Stimulated activated naive CD8-positive, alpha-beta T cell treated with anti-CD3 and anti-CD28 coated beads, Interleukin-15, amount 100 ng/mL, for 72 hours (primary cell): ENCODE measurements around the gene KRTAP10-12.
"Not testable (repeated sequence)": the region's sequence is repeated elsewhere in the genome, so short reads cannot be mapped to it uniquely, and the experiment has no call there.

Experiments
- ATAC-seq: fragments of 150-1000 bp; cut with Tn5 transposase; 2 replicates; pipeline ENCODE4 v1.10.0; 2021; ENCODE audit warnings: mild to moderate bottlenecking, moderate library complexity
- DNase-seq, 2 donors: peaks; one replicate each; pipeline ENCODE4 v3.0.0; 2021 to 2022
- H3K27ac Mint-ChIP-seq, 2 donors: one replicate each; pipeline ENCODE4 v1.8.0; 2022; ENCODE audit warnings: mild to moderate bottlenecking in 2 of 2, mixed read lengths in 2 of 2, moderate library complexity in 2 of 2
- H3K27me3 Mint-ChIP-seq: one replicate; pipeline ENCODE4 v1.8.0; 2022; ENCODE audit warnings: mixed read lengths
- H3K4me1 Mint-ChIP-seq: one replicate; pipeline ENCODE4 v1.8.0; 2022; ENCODE audit warnings: mild to moderate bottlenecking, mixed read lengths
- H3K4me3 Mint-ChIP-seq, 2 donors: one replicate each; pipeline ENCODE4 v1.8.0; 2022; ENCODE audit warnings: mild to moderate bottlenecking in 2 of 2, mixed read lengths in 2 of 2, moderate library complexity in 1 of 2
- H3K9me3 Mint-ChIP-seq, 2 donors: one replicate each; pipeline ENCODE4 v1.8.0; 2022; ENCODE audit warnings: mixed read lengths in 2 of 2

The KRTAP10-12 gene

DNA sequence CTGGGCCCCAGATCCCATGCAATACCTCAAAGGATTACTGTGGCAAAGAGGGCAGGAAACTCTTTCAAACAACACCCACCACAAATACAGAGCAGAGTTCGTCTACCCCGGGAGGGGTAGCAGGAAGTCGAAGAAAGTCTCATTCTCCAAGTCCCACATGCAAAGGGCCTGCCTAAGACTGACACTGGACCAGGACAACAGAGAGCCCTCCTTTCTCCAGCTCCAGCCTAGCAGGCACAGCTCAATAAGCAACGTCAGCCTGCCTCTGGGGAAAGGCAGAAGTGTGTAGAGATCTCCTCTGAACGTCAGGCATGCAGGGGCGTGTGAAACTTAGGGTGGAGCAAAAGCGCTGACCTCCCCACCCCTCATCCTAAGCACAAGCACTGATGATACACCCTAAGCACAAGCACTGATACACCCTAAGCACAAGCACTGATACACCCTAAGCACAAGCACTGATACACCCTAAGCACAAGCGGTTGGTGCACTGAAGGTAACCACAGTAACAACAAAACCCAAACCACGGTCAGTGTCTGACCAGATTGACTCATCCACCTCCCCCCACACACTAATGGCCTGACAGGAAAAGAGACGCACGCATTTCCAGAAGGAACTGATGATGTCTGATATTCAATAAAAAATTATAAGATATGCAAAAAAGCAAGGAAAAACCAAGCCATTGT is 37.9 kb upstream of the KRTAP10-12 start:
- Mint-ChIP-seq H3K27ac (peak overlapping the region in 1 of 2 donors; percentile 72), H3K4me1 (peaks cover 64% of the 10 kb centered on the region), H3K27me3 (no peaks in the 10 kb centered on the region), H3K4me3 (peak overlapping the region; percentile 75 to 77), H3K9me3 (peaks cover 23 to 67% of the 10 kb centered on the region in 2 donors)
- DNase-seq: no peak
- ATAC-seq: peak; percentile 54

DNA sequence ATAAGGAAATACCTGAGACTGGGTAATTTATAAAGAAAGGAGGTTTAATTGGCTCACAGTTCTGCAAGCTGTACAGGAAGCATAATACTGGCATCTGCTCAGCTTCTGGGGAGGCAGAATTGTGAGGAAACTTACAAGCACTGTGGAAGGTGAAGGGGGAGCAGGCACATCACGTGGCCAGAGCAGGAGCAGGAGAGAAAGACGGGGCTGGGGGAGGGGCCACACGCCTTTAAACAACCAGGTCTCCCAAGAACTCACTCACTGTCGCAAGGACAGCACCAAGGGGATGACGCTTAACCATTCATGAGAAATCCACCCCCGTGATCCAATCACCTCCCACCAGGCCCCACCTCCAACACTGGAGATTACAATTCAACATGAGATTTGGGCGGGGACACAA is 35.4 kb upstream of the KRTAP10-12 start:
- not testable (repeated sequence) for DNase-seq, ATAC-seq, H3K4me3 Mint-ChIP-seq, H3K27me3 Mint-ChIP-seq
- peaks cover 39% of the 10 kb centered on the region for H3K4me1 Mint-ChIP-seq
- H3K27ac Mint-ChIP-seq: peak overlapping the region in 1 of 2 donors; percentile 55
- peaks cover 16 to 44% of the 10 kb centered on the region in 2 donors for H3K9me3 Mint-ChIP-seq

DNA sequence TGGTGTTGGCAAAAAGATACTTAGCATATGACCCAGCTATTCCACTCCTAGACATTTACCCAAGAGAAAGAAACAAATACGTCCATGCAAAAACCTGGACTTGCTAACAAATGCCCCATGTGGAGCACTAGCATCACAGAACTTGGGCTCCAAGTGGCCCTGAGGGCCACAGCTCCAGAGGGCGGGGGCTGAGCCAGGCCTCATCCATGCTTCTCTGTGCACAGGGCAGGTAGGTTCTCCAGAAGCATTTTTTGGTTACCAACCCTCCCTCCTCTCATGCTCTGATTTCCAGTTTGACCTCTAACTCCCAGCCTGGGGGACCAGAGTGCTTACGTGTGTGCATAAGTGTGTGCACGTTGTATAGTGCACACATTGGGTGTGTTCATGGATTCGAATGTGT is 32.3 kb upstream of the KRTAP10-12 start:
- Mint-ChIP-seq H3K4me1 (peaks cover 10% of the 10 kb centered on the region), H3K9me3 (peaks cover 11 to 29% of the 10 kb centered on the region in 2 donors), H3K4me3 (no peak overlapping the region), H3K27me3 (no peaks in the 10 kb centered on the region), H3K27ac (no peak overlapping the region)
- ATAC-seq (no peak), DNase-seq (no peak)

DNA sequence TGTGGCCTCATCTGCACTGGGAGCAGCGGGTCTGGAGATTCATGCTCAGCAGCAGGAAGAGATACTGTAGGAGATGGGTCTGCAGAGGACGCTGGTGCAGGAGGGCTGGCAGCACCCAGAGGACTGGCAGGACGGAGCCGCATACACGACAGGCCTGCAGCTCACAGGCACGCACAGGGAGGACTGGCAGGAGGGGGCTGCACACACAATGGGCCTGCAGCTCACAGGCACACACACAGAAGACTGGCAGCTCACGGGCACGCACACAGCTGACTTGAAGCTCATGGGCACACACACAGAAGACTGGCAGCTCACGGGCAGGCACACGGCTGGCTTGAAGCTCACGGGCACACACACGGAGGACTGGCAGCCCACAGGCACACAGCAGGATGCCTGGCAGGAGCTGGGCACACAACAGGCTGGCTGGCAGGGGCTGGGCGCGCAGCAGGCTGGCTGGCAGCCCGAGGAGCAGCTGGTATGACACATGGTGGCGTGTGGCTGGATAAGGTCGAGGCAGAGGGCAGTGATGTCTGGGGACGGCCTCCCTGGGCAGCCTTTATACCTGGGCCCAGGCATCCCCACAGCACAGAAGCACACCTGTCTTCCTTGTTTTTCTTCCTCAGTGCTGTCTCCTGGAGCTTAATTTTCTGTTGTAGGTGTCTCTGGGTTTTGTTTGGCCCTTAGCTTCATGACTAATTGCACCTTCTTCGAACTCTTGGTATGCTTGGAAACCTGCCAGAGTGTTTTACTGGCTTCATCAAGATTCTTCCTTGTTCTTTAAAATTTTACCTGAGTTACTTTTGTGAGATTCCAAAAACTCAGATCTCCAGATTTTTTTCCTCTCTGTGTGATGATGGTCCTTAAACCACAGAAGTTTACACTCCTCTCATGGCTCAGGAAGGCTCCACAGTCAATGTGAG is 30.3 kb upstream of the KRTAP10-12 start, which contains the start of gene KRTAP12-2:
KRTAP12-2 (minus strand) TSS at position 527 of the 920 bp plus-strand sequence; CDS start at position 486, 41 bp downstream.
- Mint-ChIP-seq H3K27me3 (no peaks in the 10 kb centered on the region), H3K27ac (peak within 1 kb of the TSS in 1 of 2 donors; percentile 3), H3K4me1 (peaks cover 8% of the 10 kb centered on the region)

DNA sequence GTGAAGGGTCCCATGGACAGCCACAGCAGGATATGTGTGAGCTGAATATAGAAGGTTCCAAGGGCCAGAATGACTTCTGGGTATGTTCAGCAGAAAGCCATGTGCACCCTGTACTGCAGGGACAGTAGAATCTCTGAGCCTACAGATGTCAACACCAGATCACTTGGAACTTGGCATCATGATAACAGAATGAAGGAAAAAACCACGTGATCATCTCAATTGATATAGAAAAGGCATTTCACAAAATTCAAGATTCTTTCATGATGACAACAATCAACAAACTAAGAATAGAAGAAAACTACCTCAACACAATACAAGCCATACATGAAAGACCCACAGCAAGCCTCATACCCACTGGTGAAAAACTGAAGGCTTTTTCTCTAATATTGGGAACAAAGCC is 29.4 kb upstream of the KRTAP10-12 start:
- Mint-ChIP-seq H3K4me1 (peaks cover 8% of the 10 kb centered on the region), H3K4me3 (no peak overlapping the region), H3K27ac (no peak overlapping the region), H3K27me3 (no peaks in the 10 kb centered on the region), H3K9me3 (peaks cover 15 to 37% of the 10 kb centered on the region in 2 donors)
- ATAC-seq (no peak), DNase-seq (no peak)

More for the DNA sequence above, 30.3 kb upstream of the KRTAP10-12 start, which contains the start of gene KRTAP12-2:
- Mint-ChIP-seq H3K4me3 (no peak within 1 kb of the TSS), H3K9me3 (peaks cover 15 to 39% of the 10 kb centered on the region in 2 donors)
- DNase-seq (no peak), ATAC-seq (no peak)

DNA sequence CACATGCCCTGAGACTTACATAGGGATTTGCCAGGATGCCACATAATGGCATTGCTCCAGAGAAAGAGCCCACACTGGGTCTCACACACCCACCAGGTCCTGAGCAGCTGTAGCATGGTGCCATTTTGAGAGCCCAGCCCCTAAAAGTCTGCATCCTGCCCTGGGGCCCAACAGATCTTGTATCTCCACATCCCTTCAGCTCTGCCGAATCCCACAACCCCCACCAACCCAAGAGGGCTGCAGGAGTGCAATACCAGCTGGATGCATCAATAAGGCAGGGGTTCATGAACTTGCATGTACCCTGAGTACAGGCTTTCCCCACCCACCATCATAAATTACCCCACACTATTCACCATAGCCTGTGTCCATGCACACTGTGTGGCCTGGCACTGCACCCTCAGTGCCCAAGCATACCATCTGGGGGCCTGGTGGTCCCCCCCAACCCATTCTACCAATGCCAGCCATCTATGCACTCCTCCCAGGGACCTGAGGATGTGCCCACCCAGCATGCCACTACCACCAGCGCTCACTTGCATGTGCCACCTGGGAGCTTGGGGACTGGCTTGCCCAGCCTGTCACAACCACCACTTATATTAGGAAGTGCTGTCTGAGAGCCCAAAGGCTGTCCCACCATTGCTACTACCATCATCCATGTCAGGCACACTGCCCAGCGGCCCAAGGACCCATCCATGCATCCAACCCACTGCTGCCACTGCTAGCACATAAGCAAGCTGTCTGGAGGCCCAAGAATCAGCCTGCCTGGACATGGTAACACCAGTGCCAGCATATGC is 26.1 kb upstream of the KRTAP10-12 start:
- ATAC-seq (no peak), DNase-seq (no peak)
- H3K4me3 Mint-ChIP-seq: no peak overlapping the region
- H3K27me3 Mint-ChIP-seq: no peaks in the 10 kb centered on the region
- H3K27ac Mint-ChIP-seq: no peak overlapping the region
- peaks cover 26 to 55% of the 10 kb centered on the region in 2 donors for H3K9me3 Mint-ChIP-seq
- peaks cover 8% of the 10 kb centered on the region for H3K4me1 Mint-ChIP-seq

DNA sequence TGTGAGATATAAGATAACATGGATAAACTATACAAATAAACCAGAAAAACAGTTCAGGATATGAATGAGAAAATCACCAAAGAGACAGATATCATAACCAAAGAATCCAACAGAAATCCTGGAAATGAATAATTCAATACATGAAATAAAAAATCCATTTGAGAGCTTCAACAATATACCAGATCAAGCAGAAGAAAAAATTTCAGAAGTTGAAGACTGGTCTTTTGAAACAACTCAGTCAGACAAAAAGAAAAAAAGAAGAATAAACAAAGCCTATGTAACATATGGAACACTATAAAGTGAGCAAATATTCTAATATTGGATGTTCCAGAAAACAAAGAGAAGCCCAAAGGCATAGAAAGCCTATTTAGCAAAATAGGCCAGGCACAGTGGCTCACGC is 25.1 kb upstream of the KRTAP10-12 start:
- peaks cover 29 to 55% of the 10 kb centered on the region in 2 donors for H3K9me3 Mint-ChIP-seq
- no peak overlapping the region for H3K4me3 Mint-ChIP-seq
- ATAC-seq (no peak), DNase-seq (no peak)
- H3K27me3 Mint-ChIP-seq: no peaks in the 10 kb centered on the region
- H3K4me1 Mint-ChIP-seq: peaks cover 8% of the 10 kb centered on the region
- H3K27ac Mint-ChIP-seq: peak overlapping the region in 1 of 2 donors; percentile 41

DNA sequence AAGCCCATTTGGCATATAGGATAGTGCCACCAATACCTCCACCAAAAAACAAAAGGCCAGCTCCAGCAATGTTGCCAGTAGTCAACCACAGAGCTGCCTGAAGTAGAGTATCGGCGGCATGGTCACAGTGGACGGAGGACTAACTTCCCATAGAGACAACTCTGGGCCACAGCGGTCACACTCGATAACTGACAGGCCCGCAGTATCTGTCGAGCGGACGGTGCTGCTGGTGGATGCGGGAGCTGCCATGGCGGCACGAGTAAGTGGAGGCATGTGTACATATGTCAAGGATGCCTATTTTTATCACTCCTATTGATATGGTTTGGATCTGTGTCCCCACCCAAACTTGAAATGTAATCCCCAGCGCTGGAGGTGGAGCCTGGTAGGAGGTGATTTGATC is 19.1 kb upstream of the KRTAP10-12 start:
- Mint-ChIP-seq H3K27me3 (no peaks in the 10 kb centered on the region), H3K4me1 (no peaks in the 10 kb centered on the region), H3K4me3 (no peak overlapping the region), H3K27ac (no peak overlapping the region), H3K9me3 (peaks cover 16 to 18% of the 10 kb centered on the region in 2 donors)
- no peak for ATAC-seq
- DNase-seq: no peak

DNA sequence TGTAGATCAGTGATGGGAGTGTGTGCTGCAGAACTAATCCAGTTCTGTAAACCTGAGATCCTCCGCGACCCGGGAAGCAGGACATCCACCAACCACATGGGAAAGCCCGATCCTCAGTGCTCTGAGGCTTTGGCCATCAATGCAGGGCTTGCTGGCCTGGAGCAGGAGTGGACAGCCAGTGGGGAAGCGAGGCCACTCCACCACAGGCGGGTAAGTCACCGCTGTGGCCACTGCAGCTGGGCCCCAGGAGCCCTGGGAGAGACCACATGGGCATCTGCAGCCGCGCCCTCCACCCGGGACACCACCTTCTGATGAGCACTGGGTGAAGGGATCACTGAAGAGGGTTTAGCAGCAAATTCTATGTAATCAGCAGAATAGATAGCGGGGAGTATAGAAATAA is 15.8 kb upstream of the KRTAP10-12 start:
- Mint-ChIP-seq H3K27me3 (no peaks in the 10 kb centered on the region), H3K4me3 (no peak overlapping the region), H3K27ac (peak overlapping the region in 1 of 2 donors; percentile 10), H3K9me3 (peaks cover 0 to under 1% of the 10 kb centered on the region in 2 donors), H3K4me1 (peaks cover 8% of the 10 kb centered on the region)
- DNase-seq (no peak), ATAC-seq (no peak)

DNA sequence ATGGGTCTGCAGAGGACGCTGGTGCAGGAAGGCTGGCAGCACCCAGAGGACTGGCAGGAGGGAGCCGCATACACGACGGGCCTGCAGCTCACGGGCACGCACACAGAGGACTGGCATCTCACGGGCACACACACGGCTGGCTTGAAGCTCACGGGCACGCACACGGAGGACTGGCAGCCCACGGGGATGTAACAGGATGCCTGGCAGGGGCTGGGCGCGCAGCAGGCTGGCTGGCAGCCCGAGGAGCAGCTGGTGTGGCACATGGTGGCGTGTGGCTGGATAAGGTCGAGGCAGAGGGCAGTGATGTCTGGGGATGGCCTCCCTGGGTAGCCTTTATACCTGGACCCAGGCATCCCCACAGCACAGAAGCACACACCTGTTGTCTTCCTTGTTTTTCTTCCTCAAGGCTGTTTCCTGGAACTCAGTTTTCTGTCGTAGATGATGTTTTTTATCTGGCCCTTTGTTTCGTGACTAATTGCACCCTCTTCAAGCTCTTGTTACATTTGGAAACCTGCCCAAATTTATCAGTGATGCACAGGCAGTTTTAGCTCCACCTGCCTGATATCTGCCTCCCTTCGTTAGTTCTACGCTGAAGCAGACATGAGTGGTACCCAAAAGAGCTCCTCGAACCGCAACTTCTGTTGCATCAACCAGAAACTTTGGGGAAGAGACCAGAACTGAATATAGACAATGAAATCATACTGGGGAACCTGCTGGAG is 15.0 kb upstream of the KRTAP10-12 start, which contains the start of gene KRTAP12-1:
KRTAP12-1 (minus strand) TSS at position 303 of the 719 bp plus-strand sequence; CDS start at position 263, 40 bp downstream.
- ATAC-seq (no peak), DNase-seq (no peak)
- no peaks in the 10 kb centered on the region for H3K27me3 Mint-ChIP-seq
- H3K9me3 Mint-ChIP-seq: no peaks in the 10 kb centered on the region
- peak within 1 kb of the TSS in 1 of 2 donors; percentile 10 for H3K27ac Mint-ChIP-seq
- H3K4me1 Mint-ChIP-seq: peaks cover 17% of the 10 kb centered on the region
- H3K4me3 Mint-ChIP-seq: no peak within 1 kb of the TSS

DNA sequence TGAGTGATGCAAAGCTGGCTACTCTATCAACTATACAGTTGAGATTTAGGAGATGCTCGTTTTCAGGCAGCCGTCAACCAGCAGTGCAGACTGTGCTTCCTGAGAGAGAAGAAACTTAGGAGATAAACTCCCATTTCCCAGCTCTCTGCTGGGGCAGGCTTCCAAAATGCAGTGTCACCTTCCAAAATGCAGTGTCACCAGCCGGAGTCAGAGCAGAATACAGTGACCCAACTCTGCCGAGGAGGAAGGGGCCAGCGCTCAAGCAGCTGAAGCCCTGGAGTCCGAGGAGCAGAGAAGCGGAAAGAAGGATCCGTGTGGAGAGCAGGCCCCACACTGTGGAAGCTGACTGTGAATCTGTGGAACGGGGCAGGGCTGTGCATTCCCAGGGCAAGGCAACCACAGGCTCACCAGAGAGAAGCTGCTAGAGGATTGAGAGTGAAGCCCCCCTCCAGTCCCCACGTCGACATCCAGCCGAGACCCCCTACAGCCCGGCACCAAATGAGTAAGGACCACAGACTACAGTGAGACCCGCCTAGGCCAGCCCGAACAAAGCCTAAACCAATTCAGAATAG is 14.3 kb upstream of the KRTAP10-12 start:
- H3K27me3 Mint-ChIP-seq: no peaks in the 10 kb centered on the region
- DNase-seq: no peak
- no peaks in the 10 kb centered on the region for H3K9me3 Mint-ChIP-seq
- H3K4me1 Mint-ChIP-seq: peaks cover 17% of the 10 kb centered on the region
- no peak overlapping the region for H3K27ac Mint-ChIP-seq
- no peak overlapping the region for H3K4me3 Mint-ChIP-seq
- no peak for ATAC-seq

DNA sequence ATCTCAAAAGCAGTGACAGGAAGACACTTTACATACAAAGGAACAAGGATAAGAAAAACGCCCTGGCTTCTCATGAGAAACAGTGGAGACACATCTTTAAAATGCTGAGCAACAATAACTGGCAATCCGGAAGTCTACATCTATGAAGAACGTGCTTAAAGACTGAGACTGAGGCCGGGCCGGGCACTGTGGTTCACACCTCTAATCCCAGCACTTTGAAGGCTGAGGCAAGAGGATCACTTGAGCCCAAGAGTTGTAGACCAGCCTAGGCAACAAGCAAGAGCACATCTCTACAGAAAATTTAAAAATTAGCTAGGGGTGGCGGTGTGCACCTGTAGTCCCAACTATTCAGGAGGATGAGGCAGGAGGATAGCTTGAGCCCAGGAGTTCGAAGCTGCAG is 12.9 kb upstream of the KRTAP10-12 start:
- H3K4me1 Mint-ChIP-seq: peaks cover 17% of the 10 kb centered on the region
- ATAC-seq (no peak), DNase-seq (no peak)
- H3K9me3 Mint-ChIP-seq: no peaks in the 10 kb centered on the region
- H3K27ac Mint-ChIP-seq: no peak overlapping the region
- no peak overlapping the region for H3K4me3 Mint-ChIP-seq
- H3K27me3 Mint-ChIP-seq: no peaks in the 10 kb centered on the region

DNA sequence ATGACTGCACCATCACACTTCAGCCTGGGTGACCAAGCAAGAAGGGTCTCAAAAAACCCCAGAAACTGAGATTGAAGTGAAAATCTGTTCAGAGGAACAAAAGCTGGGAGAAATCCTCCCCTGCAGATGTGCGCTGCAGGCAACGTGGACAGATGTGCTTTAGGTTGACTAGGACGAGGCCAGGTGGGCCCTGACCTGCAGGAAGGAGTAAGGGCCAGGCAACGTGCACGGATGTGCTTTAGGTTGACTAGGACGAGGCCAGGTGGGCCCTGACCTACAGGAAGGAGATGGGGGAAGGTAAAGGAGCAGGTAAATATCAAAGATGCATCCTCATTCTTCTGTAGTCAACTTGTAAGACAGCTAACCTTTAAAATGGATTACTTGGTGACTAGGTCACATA is 12.5 kb upstream of the KRTAP10-12 start:
- Mint-ChIP-seq H3K27ac (no peak overlapping the region), H3K9me3 (no peaks in the 10 kb centered on the region), H3K4me3 (no peak overlapping the region), H3K27me3 (no peaks in the 10 kb centered on the region), H3K4me1 (peaks cover 17% of the 10 kb centered on the region)
- DNase-seq (no peak), ATAC-seq (no peak)

DNA sequence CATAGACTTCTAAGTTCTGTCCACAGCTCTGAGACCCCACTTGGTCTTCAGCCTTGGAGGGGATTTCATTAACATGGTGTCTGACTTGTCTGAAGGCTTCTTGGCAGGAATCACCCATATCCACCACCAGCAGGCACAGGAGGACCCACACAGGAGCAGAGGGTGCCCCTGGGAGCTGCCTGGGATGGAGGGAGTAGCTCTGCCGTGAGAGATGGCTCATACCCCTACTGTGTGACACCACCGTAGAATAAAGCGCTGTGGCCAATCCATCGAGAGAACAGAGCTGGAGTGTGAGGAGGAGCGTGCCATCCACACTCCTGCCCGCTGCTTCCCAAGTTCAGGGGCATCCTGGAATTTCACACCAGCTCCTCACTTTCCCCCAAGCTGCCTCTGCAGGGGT is 11.9 kb upstream of the KRTAP10-12 start:
- ATAC-seq, H3K27ac Mint-ChIP-seq, H3K9me3 Mint-ChIP-seq, H3K27me3 Mint-ChIP-seq, H3K4me3 Mint-ChIP-seq, DNase-seq: not testable (repeated sequence)
- peaks cover 17% of the 10 kb centered on the region for H3K4me1 Mint-ChIP-seq
